PC-3 (cell line): Measurements from ENCODE around the gene PARG. TPM values are rescaled to one million over a fixed set of nuclear protein-coding genes. Genes with fewer than 3 reads are reported as not detected.

Experiments
- ATAC-seq: fragments of 200-7000 bp; cut with Tn5 transposase; 2 replicates; pipeline ENCODE4 v1.9.1; 2020; ENCODE audit warnings: mild to moderate bottlenecking, moderate library complexity
- BruUV-seq: library from RNA; stranded (reverse); fragments of 400-500 nt; replicated peaks from 2 replicates; lab custom pipeline; 2021; lab: Mats Ljungman, UMichigan
- CTCF ChIA-PET: fragments of 300-600 bp; sonication (Branson Sonifier 250); formaldehyde crosslinking; loops from one replicate; lab custom pipeline; 2022; ENCODE audit warnings: antibody characterized with exemption; lab: Charles Lee
- POLR2A ChIA-PET: fragments of 300-600 bp; sonication (Branson Sonifier 250); formaldehyde crosslinking; loops from one replicate; lab custom pipeline; 2022; ENCODE audit warnings: antibody characterized with exemption; ENCODE audit not compliant: unreplicated experiment; lab: Charles Lee
- DNase-seq: peaks from one replicate; pipeline ENCODE4 v3.0.0-alpha.2; 2015
- H2AFZ ChIP-seq: fragments of 300-600 bp; sonication (generic); 2 replicates; pipeline ENCODE4 v1.6.0; 2016; ENCODE audit warnings: antibody characterized with exemption, low read length
- H3F3A ChIP-seq: fragments of 300-600 bp; sonication (generic); one replicate; pipeline ENCODE4 v1.6.0; 2017; ENCODE audit warnings: antibody characterized with exemption, low read length, control low read depth, mild to moderate bottlenecking; ENCODE audit not compliant: unreplicated experiment
- H3K27ac ChIP-seq: fragments of 300-600 bp; sonication (generic); 2 replicates; pipeline ENCODE4 v1.5.1; 2016; ENCODE audit warnings: mild to moderate bottlenecking, low read length
- H3K27me3 ChIP-seq: fragments of 300-600 bp; sonication (generic); 2 replicates; pipeline ENCODE4 v1.6.1; 2016; ENCODE audit warnings: low read length, mixed read lengths
- H3K36me3 ChIP-seq: fragments of 300-600 bp; sonication (generic); 2 replicates; pipeline ENCODE4 v1.6.1; 2016; ENCODE audit warnings: low read depth, mixed run types, low read length, mixed read lengths
- H3K4me1 ChIP-seq: fragments of 300-600 bp; sonication (generic); 2 replicates; pipeline ENCODE4 v1.5.1; 2016; ENCODE audit warnings: low read length; ENCODE audit not compliant: insufficient read depth
- H3K4me2 ChIP-seq: fragments of 300-600 bp; sonication (generic); 2 replicates; pipeline ENCODE4 v1.6.0; 2016; ENCODE audit warnings: low read length
- H3K4me3 ChIP-seq: fragments of 300-600 bp; sonication (generic); 2 replicates; pipeline ENCODE4 v1.5.1; 2016; ENCODE audit warnings: mild to moderate bottlenecking, low read length, mixed read lengths
- H3K79me2 ChIP-seq: fragments of 300-600 bp; sonication (generic); 2 replicates; pipeline ENCODE4 v1.6.1; 2017; ENCODE audit warnings: low read length, mixed read lengths
- H3K9ac ChIP-seq: fragments of 300-600 bp; sonication (generic); 2 replicates; pipeline ENCODE4 v1.6.0; 2016; ENCODE audit warnings: mild to moderate bottlenecking, low read length
- H3K9me2 ChIP-seq: fragments of 300-600 bp; sonication (generic); replicated peaks from 2 replicates; pipeline ENCODE4 v1.6.1; 2016; ENCODE audit warnings: mixed run types, low read length, mixed read lengths
- H3K9me3 ChIP-seq: fragments of 300-600 bp; sonication (generic); 2 replicates; pipeline ENCODE4 v1.6.1; 2016; ENCODE audit warnings: low read length, mixed read lengths
- H4K20me1 ChIP-seq: fragments of 300-600 bp; sonication (generic); 2 replicates; pipeline ENCODE4 v1.6.1; 2016; ENCODE audit warnings: low read length, mixed read lengths
- EZH2 ChIP-seq: fragments of 300-600 bp; sonication (generic); IDR thresholded peaks from one replicate; pipeline ENCODE4 v1.6.1; 2017; ENCODE audit warnings: antibody characterized with exemption, mild to moderate bottlenecking, low read length; ENCODE audit not compliant: unreplicated experiment
- EZH2phosphoT487 ChIP-seq: fragments of 300-600 bp; sonication (generic); IDR thresholded peaks from 2 replicates; pipeline ENCODE4 v1.6.1; 2018; ENCODE audit warnings: mild to moderate bottlenecking, antibody characterized with exemption, low read length, borderline replicate concordance
- intact Hi-C: fragments of 100-400 bp; cut with micrococcal nuclease; formaldehyde crosslinking; loops from 2 replicates; pipeline ENCODE4 v1.9.0; 2023
- total RNA-seq: library from RNA; depleted of rRNA; stranded (reverse); fragments of >200 nt; gene quantifications from 2 replicates; pipeline ENCODE4 v1.2.3, GENCODE V29; 2014
- TF ChIP-seq, protein P1 (sequence below): fragments of 300-600 bp; sonication (generic); conservative IDR thresholded peaks from 2 replicates; pipeline ENCODE4 v1.5.1; 2017; ENCODE audit warnings: antibody characterized with exemption, low read depth, mild to moderate bottlenecking, low read length

The PARG gene
- total RNA-seq, 1 experiment from 2014 or later = 85.4 TPM

DNA sequence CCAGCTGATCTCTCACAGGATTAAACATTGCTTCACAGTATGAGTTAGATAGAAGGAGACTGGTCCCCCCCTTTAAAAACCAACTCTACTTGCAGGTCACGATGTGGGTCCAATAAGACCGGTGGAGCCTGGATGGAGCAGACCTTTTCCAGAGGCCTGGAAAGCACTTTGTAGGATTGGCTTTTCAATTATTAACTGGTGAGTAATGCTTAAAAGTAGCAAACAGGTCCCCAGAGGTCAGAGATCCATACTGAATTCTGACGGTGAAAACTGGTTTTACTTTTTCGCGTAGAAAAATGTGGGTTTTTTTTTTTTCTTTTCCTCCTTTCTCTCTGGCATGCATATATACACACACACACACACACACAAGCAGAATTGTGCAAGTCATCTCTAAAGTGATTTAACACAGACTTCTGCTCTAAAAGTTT, 104.8 kb downstream of the PARG start:
- no peaks in the 10 kb centered on the region for H3F3A ChIP-seq
- H3K9me3 ChIP-seq = no peaks in the 10 kb centered on the region
- H3K79me2 ChIP-seq = no peaks in the 10 kb centered on the region
- H3K27me3 ChIP-seq = no peaks in the 10 kb centered on the region
- H3K27ac ChIP-seq = no peak overlapping the region
- no TSS peak for BruUV-seq
- TF ChIP-seq, protein P1, sequence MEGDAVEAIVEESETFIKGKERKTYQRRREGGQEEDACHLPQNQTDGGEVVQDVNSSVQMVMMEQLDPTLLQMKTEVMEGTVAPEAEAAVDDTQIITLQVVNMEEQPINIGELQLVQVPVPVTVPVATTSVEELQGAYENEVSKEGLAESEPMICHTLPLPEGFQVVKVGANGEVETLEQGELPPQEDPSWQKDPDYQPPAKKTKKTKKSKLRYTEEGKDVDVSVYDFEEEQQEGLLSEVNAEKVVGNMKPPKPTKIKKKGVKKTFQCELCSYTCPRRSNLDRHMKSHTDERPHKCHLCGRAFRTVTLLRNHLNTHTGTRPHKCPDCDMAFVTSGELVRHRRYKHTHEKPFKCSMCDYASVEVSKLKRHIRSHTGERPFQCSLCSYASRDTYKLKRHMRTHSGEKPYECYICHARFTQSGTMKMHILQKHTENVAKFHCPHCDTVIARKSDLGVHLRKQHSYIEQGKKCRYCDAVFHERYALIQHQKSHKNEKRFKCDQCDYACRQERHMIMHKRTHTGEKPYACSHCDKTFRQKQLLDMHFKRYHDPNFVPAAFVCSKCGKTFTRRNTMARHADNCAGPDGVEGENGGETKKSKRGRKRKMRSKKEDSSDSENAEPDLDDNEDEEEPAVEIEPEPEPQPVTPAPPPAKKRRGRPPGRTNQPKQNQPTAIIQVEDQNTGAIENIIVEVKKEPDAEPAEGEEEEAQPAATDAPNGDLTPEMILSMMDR = no peak
- no peak for TF ChIP-seq EZH2
- no peak for TF ChIP-seq EZH2phosphoT487
- H3K4me3 ChIP-seq = no peak overlapping the region
- DNase-seq (peak; percentile 27), ATAC-seq (no peak)
- H3K9me2 ChIP-seq = no peaks in the 10 kb centered on the region
- peaks cover 65% of the 10 kb centered on the region for H3K36me3 ChIP-seq
- H3K4me1 ChIP-seq = no peaks in the 10 kb centered on the region
- no peak overlapping the region for H3K4me2 ChIP-seq
- intact Hi-C loops = no loop called here
- no peak overlapping the region for H3K9ac ChIP-seq
- CTCF ChIA-PET = no interaction called here
- POLR2A ChIA-PET = no interaction called here
- no peaks in the 10 kb centered on the region for H4K20me1 ChIP-seq
- no peak overlapping the region for H2AFZ ChIP-seq

DNA sequence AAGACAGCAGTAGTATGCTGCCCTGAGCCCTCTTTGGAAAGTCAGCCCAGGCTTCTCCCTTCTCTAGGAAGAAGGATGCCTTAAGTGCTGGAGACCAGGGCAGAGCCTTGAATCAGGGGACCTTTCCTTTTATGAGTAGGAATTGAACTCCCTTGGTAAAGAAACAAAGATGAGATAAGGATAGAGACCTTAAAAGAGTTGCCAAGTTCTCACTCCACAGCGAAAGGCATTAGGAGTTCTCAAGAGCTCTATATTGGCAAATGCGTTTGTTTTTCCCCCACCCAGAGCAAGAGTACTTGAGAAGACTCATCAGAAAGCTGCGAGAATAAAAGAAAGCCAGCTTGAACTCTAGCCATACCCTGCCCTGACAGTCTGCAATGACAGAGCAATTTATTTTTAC, 106.9 kb downstream of the PARG start:
- no peak for ATAC-seq
- intact Hi-C loops = loop anchor here (2.0 kb wide), 1 partner anchor 14 kb away; no protein-coding TSS in a partner anchor
- Histone ChIP-seq H3K27ac (no peak overlapping the region), H3K4me3 (no peak overlapping the region), H3F3A (no peaks in the 10 kb centered on the region), H3K4me1 (no peaks in the 10 kb centered on the region), H3K36me3 (peaks cover 58% of the 10 kb centered on the region), H3K9ac (no peak overlapping the region), H3K79me2 (no peaks in the 10 kb centered on the region), H4K20me1 (no peaks in the 10 kb centered on the region), H3K4me2 (no peak overlapping the region), H2AFZ (no peak overlapping the region), H3K27me3 (no peaks in the 10 kb centered on the region), H3K9me2 (no peaks in the 10 kb centered on the region), H3K9me3 (no peaks in the 10 kb centered on the region)
- BruUV-seq = no TSS peak
- CTCF ChIA-PET = no interaction called here
- POLR2A ChIA-PET = interaction anchor here (0.5 kb wide), 1 partner anchor 26 kb away, joined by 5 read pairs; no protein-coding TSS in a partner anchor
- TF ChIP-seq, protein P1 = no peak
- no peak for TF ChIP-seq EZH2
- no peak for TF ChIP-seq EZH2phosphoT487
- no peak for DNase-seq

- no peak overlapping the region for H3K4me3 ChIP-seq
- ATAC-seq (no peak), DNase-seq (no peak)
- TF ChIP-seq EZH2 = no peak
- TF ChIP-seq, protein P1 = no peak
- no peak for TF ChIP-seq EZH2phosphoT487
- intact Hi-C loops = loop anchor here (2.0 kb wide), 1 partner anchor 13 kb away; no protein-coding TSS in a partner anchor
- ChIA-PET CTCF (no interaction called here), POLR2A (no interaction called here)
- H3F3A ChIP-seq = no peaks in the 10 kb centered on the region
- H3K9me2 ChIP-seq = no peaks in the 10 kb centered on the region
- H2AFZ ChIP-seq = no peak overlapping the region
- H3K9me3 ChIP-seq = no peaks in the 10 kb centered on the region
- peaks cover 51% of the 10 kb centered on the region for H3K36me3 ChIP-seq
- H3K27ac ChIP-seq = no peak overlapping the region
- no peak overlapping the region for H3K9ac ChIP-seq
- no peaks in the 10 kb centered on the region for H3K4me1 ChIP-seq
- no peaks in the 10 kb centered on the region for H3K27me3 ChIP-seq
- H3K4me2 ChIP-seq = no peak overlapping the region
- no peaks in the 10 kb centered on the region for H4K20me1 ChIP-seq
- no TSS peak for BruUV-seq
- no peaks in the 10 kb centered on the region for H3K79me2 ChIP-seq
Observed at GRCh38 chr10:49834201-49834600, 107.6 kb downstream of the PARG start.
